Glomerular visceral epithelial cell (primary cell): ENCODE measurements around the gene MTA3.
"Not testable (repeated sequence)": the region's sequence is repeated elsewhere in the genome, so short reads cannot be mapped to it uniquely, and the experiment has no call there.

Experiments used
- DNase-seq: peaks from one replicate; pipeline ENCODE4 v3.0.0-alpha.2; 2016; ENCODE audit errors: extremely low spot score

The MTA3 gene

GRCh38 chr2:42568401-42569115, at the start of gene MTA3:
Gene MTA3 (plus strand): TSS chr2:42568632. CDS start chr2:42568746, 114 bp downstream.
- DNase-seq: peak; percentile 42

GRCh38 chr2:42519624-42520023, 48.8 kb upstream of the MTA3 start:
- DNase-seq: no peak

GRCh38 chr2:42522035-42522434, 46.4 kb upstream of the MTA3 start:
- DNase-seq: no peak

GRCh38 chr2:42523341-42523740, 45.1 kb upstream of the MTA3 start:
- DNase-seq: no peak

- DNase-seq: no peak
Observed at GRCh38 chr2:42532397-42532796, 36.0 kb upstream of the MTA3 start.

GRCh38 chr2:42537493-42537892, 30.9 kb upstream of the MTA3 start:
- no peak for DNase-seq

GRCh38 chr2:42542871-42543270, 25.6 kb upstream of the MTA3 start:
- DNase-seq: no peak

- DNase-seq: no peak
Observed at GRCh38 chr2:42545023-42545721, 23.3 kb upstream of the MTA3 start.

- DNase-seq: no peak
Observed at GRCh38 chr2:42545841-42546390, 22.5 kb upstream of the MTA3 start.

GRCh38 chr2:42547014-42547413, 21.4 kb upstream of the MTA3 start:
- DNase-seq: no peak

GRCh38 chr2:42547446-42548295, 20.8 kb upstream of the MTA3 start:
- DNase-seq: no peak

GRCh38 chr2:42550870-42551269, 17.6 kb upstream of the MTA3 start:
- no peak for DNase-seq

- no peak for DNase-seq
Observed at GRCh38 chr2:42554392-42554791, 14.0 kb upstream of the MTA3 start.

- DNase-seq: no peak
Observed at GRCh38 chr2:42556315-42556890, 12.0 kb upstream of the MTA3 start.

GRCh38 chr2:42557306-42557705, 11.1 kb upstream of the MTA3 start:
- DNase-seq: no peak

GRCh38 chr2:42558827-42559226, 9.6 kb upstream of the MTA3 start:
- no peak for DNase-seq

GRCh38 chr2:42560133-42560532, 8.3 kb upstream of the MTA3 start:
- DNase-seq: not testable (repeated sequence)

- no peak for DNase-seq
Observed at GRCh38 chr2:42560899-42561298, 7.5 kb upstream of the MTA3 start.

GRCh38 chr2:42562474-42563144, 5.8 kb upstream of the MTA3 start:
- DNase-seq: no peak

GRCh38 chr2:42566025-42566424, 2.4 kb upstream of the MTA3 start:
- no peak for DNase-seq

- DNase-seq: no peak
Observed at GRCh38 chr2:42566837-42567321, 1.6 kb upstream of the MTA3 start.
